ENCODE data around the gene NDUFA13. TPM values are rescaled to one million over a fixed set of nuclear protein-coding genes. Genes with fewer than 3 reads are reported as not detected.

NDUFA13 gene
- total RNA-seq, 1 experiment from 2014 or later, result 489 TPM

- no peak for TF ChIP-seq CTCF (conservative IDR thresholded peaks at IDR 0.05)
- no peaks in the 10 kb centered on the region for H3K27me3 Mint-ChIP-seq (ENCODE audit: low read depth)
- Histone ChIP-seq H3K27me3 (ENCODE audit: insufficient read depth, low read length) (no peaks in the 10 kb centered on the region), H2BK20ac (ENCODE audit: low read depth, low read length, poor library complexity, severe bottlenecking) (no peak overlapping the region), H3K9me3 (ENCODE audit: control insufficient read depth, low read depth, low read length) (peaks cover 5% of the 10 kb centered on the region), H3K23ac (ENCODE audit: insufficient read length, low read depth, low read length) (no peak overlapping the region), H3T11ph (ENCODE audit: low read length) (no peak overlapping the region), H3K56ac (ENCODE audit: insufficient read length, low read depth, low read length) (no peak overlapping the region), H2BK15ac (ENCODE audit: low read depth, low read length) (no peak overlapping the region), H2BK120ac (ENCODE audit: low read depth, low read length, poor library complexity, severe bottlenecking) (no peak overlapping the region), H3K4me1 (ENCODE audit: insufficient read depth, low read length) (no peaks in the 10 kb centered on the region), H3K27ac (ENCODE audit: insufficient read length, low read depth, low read length) (no peak overlapping the region), H3K23me2 (ENCODE audit: insufficient read length, low read depth, low read length, poor library complexity, severe bottlenecking) (no peaks in the 10 kb centered on the region), H3K9ac (ENCODE audit: extremely low read depth, insufficient read length, low read length) (no peak overlapping the region), H4K8ac (replicated peaks; ENCODE audit: insufficient read length, low read depth, low read length) (no peak overlapping the region), H3K79me2 (ENCODE audit: insufficient read depth, low read length) (peaks cover 4% of the 10 kb centered on the region; the same call in 1 of the 2 replicates), H2AFZ (ENCODE audit: low read length) (no peak overlapping the region), H4K20me1 (ENCODE audit: control insufficient read depth, insufficient read depth, insufficient read length) (no peaks in the 10 kb centered on the region), H3K4ac (ENCODE audit: low read depth, low read length) (no peak overlapping the region), H2BK5ac (ENCODE audit: insufficient read length, low read length) (no peak overlapping the region), H2BK12ac (ENCODE audit: insufficient read length, low read depth, low read length) (no peak overlapping the region), H2AK5ac (ENCODE audit: insufficient read length, low read length) (no peak overlapping the region), H3K79me1 (ENCODE audit: insufficient read depth, low read depth, low read length, poor library complexity, severe bottlenecking) (peaks cover 12% of the 10 kb centered on the region), H4K5ac (ENCODE audit: insufficient read length, low read depth, low read length) (no peak overlapping the region), H3K4me2 (ENCODE audit: insufficient read depth, insufficient read length, low read length) (no peak overlapping the region), H4K91ac (ENCODE audit: insufficient read length, low read depth, low read length) (no peak overlapping the region), H3K18ac (ENCODE audit: insufficient read length, low read depth, low read length) (no peak overlapping the region), H3K14ac (ENCODE audit: insufficient read depth, low read length) (no peak overlapping the region)
- DNase-seq, result no peak
- H3K4me3 Mint-ChIP-seq, result no peak overlapping the region
- H3K4me1 Mint-ChIP-seq, result peaks cover 8 to 14% of the 10 kb centered on the region in 2 experiments
- H3K36me3 Mint-ChIP-seq (ENCODE audit: insufficient read depth in 1 of 3, low read depth in 3 of 3), result peaks cover 19 to 65% (median 57%) of the 10 kb centered on the region in 3 experiments
- H3K9me3 Mint-ChIP-seq, result peaks cover 3 to 4% of the 10 kb centered on the region in 2 experiments; a peak in 3 of 5 replicates
- WGBS (ENCODE audit: extremely low coverage, insufficient read length, low lambda C conversion rate), result no CpG with 5 or more reads among the region's 7 CpGs
- H3K27ac Mint-ChIP-seq, result peak overlapping the region in 1 of 3 experiments; percentile 68; a peak in 1 of 7 replicates
These were observed 8.0 kb downstream of the NDUFA13 start for GRCh38 chr19:19524053-19524452.

Measured in H9 (cell line).